Stomach (tissue), 4 donors: Measurements from ENCODE around the gene LONRF2.
A peak's percentile ranks its signal among the peaks of the same experiment; 100 is the strongest.

ENCODE experiments used
- CTCF ChIP-seq, 7 experiments: fragments of 450-650 bp in 4 of 7; fragments of 200-600 bp in 3 of 7; sonication (generic) in 3 of 7; IDR thresholded peaks; one replicate each; pipeline ENCODE4 v1.5.1; 2016 to 2019; ENCODE audit warnings: antibody characterized with exemption in 7 of 7, control low read depth in 2 of 7, mild to moderate bottlenecking in 1 of 7
- POLR2AphosphoS5 ChIP-seq, 3 donors: sonication (generic); formaldehyde crosslinking; IDR thresholded peaks; one replicate each; pipeline ENCODE4 v1.6.1; 2016; ENCODE audit warnings: antibody characterized with exemption in 3 of 3

- TF ChIP-seq CTCF (IDR thresholded peaks at IDR 0.05) (peak in 3 of 7 experiments; percentile 17 to 40 (median 32)), POLR2AphosphoS5 (IDR thresholded peaks at IDR 0.05) (no peak)
These were observed 979 bp downstream of the LONRF2 start for GRCh38 chr2:100321179-100321865.
